Upper lobe of left lung (tissue), 4 donors: ENCODE results near the gene PPP1R2B.

Experiments used
- EP300 ChIP-seq, 4 donors: sonication (generic); formaldehyde crosslinking; IDR thresholded peaks; one replicate each; pipeline ENCODE4 v1.5.1; 2017; ENCODE audit warnings: antibody characterized with exemption in 4 of 4, control low read depth in 2 of 4
- TF ChIP-seq, protein P1 (sequence below), 6 experiments: fragments of 450-650 bp in 4 of 6; fragments of 200-600 bp in 2 of 6; sonication (generic) in 2 of 6; IDR thresholded peaks; one replicate each; pipeline ENCODE4 v1.5.1; 2016 to 2019; ENCODE audit warnings: antibody characterized with exemption in 6 of 6

DNA sequence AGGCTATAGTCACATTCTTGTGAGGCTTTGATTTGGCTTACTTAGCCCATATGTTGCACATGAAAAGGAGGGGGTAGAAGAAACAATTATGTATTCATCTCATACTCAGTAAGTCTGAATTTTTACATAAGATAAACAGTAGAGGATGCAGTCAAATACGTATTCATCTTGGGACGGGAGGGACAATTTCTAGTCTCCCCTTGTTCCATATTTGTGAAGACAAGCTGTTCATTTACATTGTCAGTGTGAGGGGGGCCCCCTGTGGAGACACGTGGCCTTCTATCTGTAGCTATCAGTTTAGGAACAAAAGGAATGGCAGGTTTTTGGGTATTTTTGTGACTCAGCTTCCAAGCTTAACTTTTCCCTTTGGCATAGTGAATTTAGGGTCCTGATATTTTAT, 49.2 kb upstream of the PPP1R2B start:
- TF ChIP-seq EP300 (IDR thresholded peaks at IDR 0.05) = no peak
- TF ChIP-seq, protein P1, sequence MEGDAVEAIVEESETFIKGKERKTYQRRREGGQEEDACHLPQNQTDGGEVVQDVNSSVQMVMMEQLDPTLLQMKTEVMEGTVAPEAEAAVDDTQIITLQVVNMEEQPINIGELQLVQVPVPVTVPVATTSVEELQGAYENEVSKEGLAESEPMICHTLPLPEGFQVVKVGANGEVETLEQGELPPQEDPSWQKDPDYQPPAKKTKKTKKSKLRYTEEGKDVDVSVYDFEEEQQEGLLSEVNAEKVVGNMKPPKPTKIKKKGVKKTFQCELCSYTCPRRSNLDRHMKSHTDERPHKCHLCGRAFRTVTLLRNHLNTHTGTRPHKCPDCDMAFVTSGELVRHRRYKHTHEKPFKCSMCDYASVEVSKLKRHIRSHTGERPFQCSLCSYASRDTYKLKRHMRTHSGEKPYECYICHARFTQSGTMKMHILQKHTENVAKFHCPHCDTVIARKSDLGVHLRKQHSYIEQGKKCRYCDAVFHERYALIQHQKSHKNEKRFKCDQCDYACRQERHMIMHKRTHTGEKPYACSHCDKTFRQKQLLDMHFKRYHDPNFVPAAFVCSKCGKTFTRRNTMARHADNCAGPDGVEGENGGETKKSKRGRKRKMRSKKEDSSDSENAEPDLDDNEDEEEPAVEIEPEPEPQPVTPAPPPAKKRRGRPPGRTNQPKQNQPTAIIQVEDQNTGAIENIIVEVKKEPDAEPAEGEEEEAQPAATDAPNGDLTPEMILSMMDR (IDR thresholded peaks at IDR 0.05) = no peak
